SU-DHL-6 (cell line): Measurements from ENCODE around the gene OR8K3.

Experiments
- H2AFZ ChIP-seq: fragments of 200-600 bp; sonication (generic); 2 replicates; pipeline ENCODE4 v1.6.1; 2014; ENCODE audit warnings: low read depth, mild to moderate bottlenecking, moderate library complexity, mixed read lengths, antibody characterized with exemption, low read length; ENCODE audit not compliant: severe bottlenecking
- H3F3A ChIP-seq: fragments of 200-600 bp; shearing (Covaris generic); 2 replicates; pipeline ENCODE4 v1.6.0; 2016; ENCODE audit warnings: antibody characterized with exemption, mild to moderate bottlenecking; ENCODE audit not compliant: insufficient read depth
- H3K27ac ChIP-seq: fragments of 200-600 bp; sonication (generic); 2 replicates; pipeline ENCODE4 v1.5.1; 2016; ENCODE audit warnings: low read depth, mild to moderate bottlenecking, low read length, moderate library complexity, mixed read lengths
- H3K27me3 ChIP-seq: fragments of 200-600 bp; sonication (generic), shearing (Covaris generic); 2 replicates; pipeline ENCODE4 v1.6.0; 2014; ENCODE audit warnings: mild to moderate bottlenecking, low read length
- H3K36me3 ChIP-seq: fragments of 200-600 bp; sonication (generic); 2 replicates; pipeline ENCODE4 v1.6.1; 2014; ENCODE audit warnings: mild to moderate bottlenecking, low read length, mixed read lengths
- H3K4me2 ChIP-seq: fragments of 300-600, 200-600 bp; shearing (Covaris generic), sonication (generic); 2 replicates; pipeline ENCODE4 v1.6.0; 2014; ENCODE audit warnings: low read length, low read depth, mild to moderate bottlenecking; ENCODE audit not compliant: poor library complexity, severe bottlenecking
- H3K4me3 ChIP-seq: fragments of 200-600 bp; sonication (generic); 2 replicates; pipeline ENCODE4 v1.5.1; 2014; ENCODE audit warnings: antibody characterized with exemption, low read length, mild to moderate bottlenecking, mixed read lengths; ENCODE audit not compliant: insufficient read depth, poor library complexity, severe bottlenecking
- H3K79me2 ChIP-seq: fragments of 200-600 bp; sonication (generic); 2 replicates; pipeline ENCODE4 v1.6.1; 2014; ENCODE audit warnings: mild to moderate bottlenecking, low read length, moderate library complexity; ENCODE audit not compliant: insufficient read depth
- H3K9ac ChIP-seq: fragments of 200-600 bp; sonication (generic); 2 replicates; pipeline ENCODE4 v1.7.0; 2014; ENCODE audit warnings: mild to moderate bottlenecking, low read length
- H3K9me2 ChIP-seq: fragments of 200-600 bp; sonication (generic); replicated peaks from 2 replicates; pipeline ENCODE4 v1.6.1; 2014; ENCODE audit warnings: low read length; ENCODE audit not compliant: insufficient read depth
- H3K9me3 ChIP-seq: fragments of 200-600 bp; sonication (generic); 2 replicates; pipeline ENCODE4 v1.6.1; 2014; ENCODE audit warnings: low read length, mixed read lengths; ENCODE audit not compliant: insufficient read depth
- H4K20me1 ChIP-seq: fragments of 200-600 bp; sonication (generic); 2 replicates; pipeline ENCODE4 v1.6.1; 2014; ENCODE audit warnings: low read depth, mild to moderate bottlenecking, antibody characterized with exemption, low read length, moderate library complexity, mixed read lengths
- EZH2phosphoT487 ChIP-seq: fragments of 200-600 bp; sonication (generic), shearing (Covaris generic); conservative IDR thresholded peaks from 2 replicates; pipeline ENCODE4 v1.6.1; 2018; ENCODE audit warnings: mild to moderate bottlenecking, antibody characterized with exemption, low read length, moderate library complexity, mixed read lengths
- TF ChIP-seq, protein P1 (sequence below): fragments of 200-600 bp; sonication (generic); IDR thresholded peaks from one replicate; pipeline ENCODE4 v1.5.1; 2017; ENCODE audit warnings: antibody characterized with exemption, mild to moderate bottlenecking, low read length, moderate library complexity; ENCODE audit not compliant: insufficient read depth, poor library complexity, severe bottlenecking

OR8K3 gene

DNA sequence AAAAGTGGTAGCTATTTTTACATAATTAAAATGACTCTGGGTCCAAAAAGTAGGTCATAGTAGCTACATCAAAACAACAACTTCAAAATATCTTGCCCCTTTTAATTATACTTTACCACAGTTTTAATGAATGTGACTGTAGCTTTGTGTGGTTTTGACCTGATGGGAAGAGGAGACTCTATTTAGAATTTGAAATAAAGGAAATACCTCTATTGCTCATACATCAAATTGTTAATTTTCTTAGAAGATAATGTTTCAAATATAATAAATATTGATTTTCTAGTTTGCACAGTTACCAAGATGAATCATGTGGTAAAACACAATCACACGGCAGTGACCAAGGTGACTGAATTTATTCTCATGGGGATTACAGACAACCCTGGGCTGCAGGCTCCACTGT, 30.8 kb downstream of the OR8K3 start, which contains the start of gene OR8K1:
TSS of gene OR8K1 (plus strand) at position 301 of the 400 bp plus-strand sequence. CDS start at position 301, 0 bp downstream.
- Histone ChIP-seq H3K79me2 (no peaks in the 10 kb centered on the region), H3K27me3 (no peaks in the 10 kb centered on the region), H3K9me3 (no peaks in the 10 kb centered on the region), H3K27ac (no peak within 1 kb of the TSS), H3K9ac (no peak within 1 kb of the TSS), H3K4me3 (no peak within 1 kb of the TSS), H2AFZ (no peak within 1 kb of the TSS), H3F3A (no peaks in the 10 kb centered on the region), H3K4me2 (no peak within 1 kb of the TSS), H3K9me2 (no peaks in the 10 kb centered on the region), H4K20me1 (no peaks in the 10 kb centered on the region), H3K36me3 (no peaks in the 10 kb centered on the region)
- no peak for TF ChIP-seq EZH2phosphoT487
- TF ChIP-seq, protein P1, sequence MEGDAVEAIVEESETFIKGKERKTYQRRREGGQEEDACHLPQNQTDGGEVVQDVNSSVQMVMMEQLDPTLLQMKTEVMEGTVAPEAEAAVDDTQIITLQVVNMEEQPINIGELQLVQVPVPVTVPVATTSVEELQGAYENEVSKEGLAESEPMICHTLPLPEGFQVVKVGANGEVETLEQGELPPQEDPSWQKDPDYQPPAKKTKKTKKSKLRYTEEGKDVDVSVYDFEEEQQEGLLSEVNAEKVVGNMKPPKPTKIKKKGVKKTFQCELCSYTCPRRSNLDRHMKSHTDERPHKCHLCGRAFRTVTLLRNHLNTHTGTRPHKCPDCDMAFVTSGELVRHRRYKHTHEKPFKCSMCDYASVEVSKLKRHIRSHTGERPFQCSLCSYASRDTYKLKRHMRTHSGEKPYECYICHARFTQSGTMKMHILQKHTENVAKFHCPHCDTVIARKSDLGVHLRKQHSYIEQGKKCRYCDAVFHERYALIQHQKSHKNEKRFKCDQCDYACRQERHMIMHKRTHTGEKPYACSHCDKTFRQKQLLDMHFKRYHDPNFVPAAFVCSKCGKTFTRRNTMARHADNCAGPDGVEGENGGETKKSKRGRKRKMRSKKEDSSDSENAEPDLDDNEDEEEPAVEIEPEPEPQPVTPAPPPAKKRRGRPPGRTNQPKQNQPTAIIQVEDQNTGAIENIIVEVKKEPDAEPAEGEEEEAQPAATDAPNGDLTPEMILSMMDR, result no peak

GRCh38 chr11:56353991-56354390, 39.0 kb downstream of the OR8K3 start, which contains the start of gene OR8J1:
Gene OR8J1 (plus strand): TSS chr11:56354291. CDS start chr11:56360247, 5,956 bp downstream.
- TF ChIP-seq, protein P1, result no peak
- TF ChIP-seq EZH2phosphoT487, result no peak
- no peaks in the 10 kb centered on the region for H3K36me3 ChIP-seq
- H3K9me3 ChIP-seq, result no peaks in the 10 kb centered on the region
- no peaks in the 10 kb centered on the region for H3K79me2 ChIP-seq
- H3F3A ChIP-seq, result no peaks in the 10 kb centered on the region
- H4K20me1 ChIP-seq, result no peaks in the 10 kb centered on the region
- no peak within 1 kb of the TSS for H3K4me2 ChIP-seq
- H3K27me3 ChIP-seq, result no peaks in the 10 kb centered on the region
- no peaks in the 10 kb centered on the region for H3K9me2 ChIP-seq
- no peak within 1 kb of the TSS for H3K27ac ChIP-seq
- no peak within 1 kb of the TSS for H3K4me3 ChIP-seq
- no peak within 1 kb of the TSS for H3K9ac ChIP-seq
- no peak within 1 kb of the TSS for H2AFZ ChIP-seq
